Liver (tissue), 9 donors: ENCODE results near the gene RELT. TPM values are rescaled to one million over a fixed set of nuclear protein-coding genes. Genes with fewer than 3 reads are reported as not detected.

ENCODE experiments used
- DNase-seq: peaks from one replicate; pipeline ENCODE4 v3.0.0-alpha.2; 2017; ENCODE audit warnings: low spot score
- H3K27ac ChIP-seq, 2 donors: one replicate each; pipeline ENCODE4 v1.7.0; 2013; ENCODE audit warnings: inconsistent platforms in 2 of 2, low read length in 2 of 2, control low read depth in 1 of 2, low read depth in 1 of 2, mild to moderate bottlenecking in 1 of 2
- H3K27me3 ChIP-seq, 4 donors: one replicate each; pipeline versions ENCODE4 v1.6.1 to v1.7.0; 2013; ENCODE audit warnings: low read length in 3 of 4, inconsistent platforms in 1 of 4, mild to moderate bottlenecking in 1 of 4, moderate library complexity in 1 of 4; ENCODE audit not compliant: control insufficient read depth in 4 of 4, insufficient read depth in 4 of 4
- H3K36me3 ChIP-seq, 4 donors: one replicate each; pipeline versions ENCODE4 v1.6.1 to v1.7.0; 2013; ENCODE audit warnings: low read length in 3 of 4, mild to moderate bottlenecking in 3 of 4, low read depth in 1 of 4, moderate library complexity in 1 of 4; ENCODE audit not compliant: control insufficient read depth in 4 of 4, insufficient read depth in 3 of 4
- H3K4me1 ChIP-seq, 4 donors: one replicate each; pipeline versions ENCODE4 v1.6.1 to v1.7.0; 2013; ENCODE audit warnings: low read length in 3 of 4, mild to moderate bottlenecking in 3 of 4, moderate library complexity in 1 of 4; ENCODE audit not compliant: control insufficient read depth in 4 of 4, insufficient read depth in 4 of 4
- H3K4me3 ChIP-seq, 3 donors: one replicate each; pipeline versions ENCODE4 v1.6.1 to v1.7.0; 2013; ENCODE audit warnings: low read length in 3 of 3, control low read depth in 1 of 3, low read depth in 1 of 3, mild to moderate bottlenecking in 1 of 3
- H3K9ac ChIP-seq, 2 donors: one replicate each; pipeline ENCODE4 v1.7.0; 2013; ENCODE audit warnings: low read length in 2 of 2, mild to moderate bottlenecking in 2 of 2, moderate library complexity in 2 of 2, control low read depth in 1 of 2, low read depth in 1 of 2
- H3K9me3 ChIP-seq, 4 donors: one replicate each; pipeline versions ENCODE4 v1.6.1 to v1.7.0; 2013; ENCODE audit warnings: low read length in 3 of 4; ENCODE audit not compliant: control insufficient read depth in 4 of 4
- ATF3 ChIP-seq: IDR thresholded peaks from 2 replicates; pipeline ENCODE4 v1.6.1; 2016; ENCODE audit warnings: antibody characterized with exemption
- EGR1 ChIP-seq, 2 donors: IDR thresholded peaks; 2 replicates each; pipeline ENCODE4 v1.6.1; 2016 to 2018; ENCODE audit warnings: antibody characterized with exemption in 2 of 2, low read depth in 2 of 2
- FOXA1 ChIP-seq: IDR thresholded peaks from 2 replicates; pipeline ENCODE4 v1.6.1; 2016; ENCODE audit warnings: antibody characterized with exemption
- FOXA2 ChIP-seq: IDR thresholded peaks from 2 replicates; pipeline ENCODE4 v1.6.1; 2016; ENCODE audit warnings: antibody characterized with exemption
- GABPA ChIP-seq, 2 donors: IDR thresholded peaks in 1 of 2; conservative IDR thresholded peaks in 1 of 2; 2 replicates each; pipeline ENCODE4 v1.6.1; 2016; ENCODE audit warnings: antibody characterized with exemption in 2 of 2, mild to moderate bottlenecking in 1 of 2, moderate library complexity in 1 of 2
- HNF4A ChIP-seq, 2 donors: conservative IDR thresholded peaks; 2 replicates each; pipeline ENCODE4 v1.6.1; 2016; ENCODE audit warnings: antibody characterized with exemption in 2 of 2, mild to moderate bottlenecking in 2 of 2
- HNF4G ChIP-seq: IDR thresholded peaks from 2 replicates; pipeline ENCODE4 v1.6.1; 2016; ENCODE audit warnings: antibody characterized with exemption
- JUND ChIP-seq, 2 donors: IDR thresholded peaks; 2 replicates each; pipeline ENCODE4 v1.6.1; 2016; ENCODE audit warnings: antibody characterized with exemption in 2 of 2
- MAX ChIP-seq: IDR thresholded peaks from 2 replicates; pipeline ENCODE4 v1.6.1; 2016; ENCODE audit warnings: antibody characterized with exemption
- NR2F2 ChIP-seq: IDR thresholded peaks from 2 replicates; pipeline ENCODE4 v1.6.1; 2016; ENCODE audit warnings: antibody characterized with exemption
- RAD21 ChIP-seq, 2 donors: IDR thresholded peaks; 2 replicates each; pipeline ENCODE4 v1.6.1; 2016; ENCODE audit warnings: antibody characterized with exemption in 2 of 2, mild to moderate bottlenecking in 2 of 2
- REST ChIP-seq: IDR thresholded peaks from 2 replicates; pipeline ENCODE4 v1.6.1; 2016; ENCODE audit warnings: antibody characterized with exemption, mild to moderate bottlenecking
- RXRA ChIP-seq, 2 donors: IDR thresholded peaks; 2 replicates each; pipeline ENCODE4 v1.6.1; 2017 to 2018; ENCODE audit warnings: antibody characterized with exemption in 2 of 2, mild to moderate bottlenecking in 1 of 2
- SP1 ChIP-seq: IDR thresholded peaks from 2 replicates; pipeline ENCODE4 v1.6.1; 2018; ENCODE audit warnings: antibody characterized with exemption, mild to moderate bottlenecking
- YY1 ChIP-seq: IDR thresholded peaks from 2 replicates; pipeline ENCODE4 v1.6.1; 2016; ENCODE audit warnings: antibody characterized with exemption, mild to moderate bottlenecking
- WGBS: extraction: QIAGEN DNeasy Blood & Tissue Kit; methylation state at CpG from one replicate; pipeline ENCODE4 v1.1.7; 2013; 5-methylcytosine and 5-hydroxymethylcytosine counted together
- polyA plus RNA-seq, 2 donors: library from polyadenylated mRNA; stranded (reverse) in 1 of 2; unstranded in 1 of 2; fragments of 200-250 nt in 1 of 2; fragments of >200 nt in 1 of 2; fragmentation: Nextera tagmentation in 1 of 2; extraction: Ambion mirVana in 1 of 2; gene quantifications; one replicate each; pipeline versions ENCODE4 v1.2.1 to v1.2.3, GENCODE V29; 2013 to 2015
- total RNA-seq, 2 donors: library from RNA; depleted of rRNA; stranded (reverse); fragments of >200 nt; gene quantifications; one replicate each; pipeline ENCODE4 v1.2.3, GENCODE V29; 2014
- TF ChIP-seq, protein P1 (sequence below): IDR thresholded peaks from 2 replicates; pipeline ENCODE4 v1.6.1; 2016; ENCODE audit warnings: antibody characterized with exemption
- TF ChIP-seq, protein P2 (sequence below): fragments of 150-350 bp; IDR thresholded peaks from 2 replicates; pipeline ENCODE4 v1.5.1; 2017; ENCODE audit warnings: improper control_type of control experiment, low read depth, low read length; ENCODE audit not compliant: missing input control
- donor health status: healthy.
- donor health status: healthy.
- donor health status: healthy.
- donor health status: healthy.
- donor health status: healthy.

Gene RELT
- total and polyA plus RNA-seq, 4 donors = 0.21 to 8.0 (median 2.3) TPM

- H3K9me3 ChIP-seq = no peaks in the 10 kb centered on the region
- 95% methylated on average over 7 of the region's 7 CpGs for WGBS
- TF ChIP-seq EGR1 (IDR thresholded peaks at IDR 0.05; ENCODE audit: low read depth in 2 of 2) = no peak
- no peak for TF ChIP-seq HNF4A (conservative IDR thresholded peaks at IDR 0.05)
- TF ChIP-seq HNF4G = no peak
- TF ChIP-seq, protein P1, sequence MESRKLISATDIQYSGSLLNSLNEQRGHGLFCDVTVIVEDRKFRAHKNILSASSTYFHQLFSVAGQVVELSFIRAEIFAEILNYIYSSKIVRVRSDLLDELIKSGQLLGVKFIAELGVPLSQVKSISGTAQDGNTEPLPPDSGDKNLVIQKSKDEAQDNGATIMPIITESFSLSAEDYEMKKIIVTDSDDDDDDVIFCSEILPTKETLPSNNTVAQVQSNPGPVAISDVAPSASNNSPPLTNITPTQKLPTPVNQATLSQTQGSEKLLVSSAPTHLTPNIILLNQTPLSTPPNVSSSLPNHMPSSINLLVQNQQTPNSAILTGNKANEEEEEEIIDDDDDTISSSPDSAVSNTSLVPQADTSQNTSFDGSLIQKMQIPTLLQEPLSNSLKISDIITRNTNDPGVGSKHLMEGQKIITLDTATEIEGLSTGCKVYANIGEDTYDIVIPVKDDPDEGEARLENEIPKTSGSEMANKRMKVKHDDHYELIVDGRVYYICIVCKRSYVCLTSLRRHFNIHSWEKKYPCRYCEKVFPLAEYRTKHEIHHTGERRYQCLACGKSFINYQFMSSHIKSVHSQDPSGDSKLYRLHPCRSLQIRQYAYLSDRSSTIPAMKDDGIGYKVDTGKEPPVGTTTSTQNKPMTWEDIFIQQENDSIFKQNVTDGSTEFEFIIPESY = no peak
- TF ChIP-seq, protein P2, sequence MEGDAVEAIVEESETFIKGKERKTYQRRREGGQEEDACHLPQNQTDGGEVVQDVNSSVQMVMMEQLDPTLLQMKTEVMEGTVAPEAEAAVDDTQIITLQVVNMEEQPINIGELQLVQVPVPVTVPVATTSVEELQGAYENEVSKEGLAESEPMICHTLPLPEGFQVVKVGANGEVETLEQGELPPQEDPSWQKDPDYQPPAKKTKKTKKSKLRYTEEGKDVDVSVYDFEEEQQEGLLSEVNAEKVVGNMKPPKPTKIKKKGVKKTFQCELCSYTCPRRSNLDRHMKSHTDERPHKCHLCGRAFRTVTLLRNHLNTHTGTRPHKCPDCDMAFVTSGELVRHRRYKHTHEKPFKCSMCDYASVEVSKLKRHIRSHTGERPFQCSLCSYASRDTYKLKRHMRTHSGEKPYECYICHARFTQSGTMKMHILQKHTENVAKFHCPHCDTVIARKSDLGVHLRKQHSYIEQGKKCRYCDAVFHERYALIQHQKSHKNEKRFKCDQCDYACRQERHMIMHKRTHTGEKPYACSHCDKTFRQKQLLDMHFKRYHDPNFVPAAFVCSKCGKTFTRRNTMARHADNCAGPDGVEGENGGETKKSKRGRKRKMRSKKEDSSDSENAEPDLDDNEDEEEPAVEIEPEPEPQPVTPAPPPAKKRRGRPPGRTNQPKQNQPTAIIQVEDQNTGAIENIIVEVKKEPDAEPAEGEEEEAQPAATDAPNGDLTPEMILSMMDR = no peak
- TF ChIP-seq JUND (IDR thresholded peaks at IDR 0.05) = no peak
- no peak for TF ChIP-seq FOXA1
- TF ChIP-seq FOXA2 = no peak
- no peak for TF ChIP-seq REST
- TF ChIP-seq ATF3 = no peak
- H3K27ac ChIP-seq = no peak overlapping the region
- H3K4me1 ChIP-seq = peaks cover 0 to 21% (median 0%) of the 10 kb centered on the region in 4 donors
- H3K9ac ChIP-seq = no peak overlapping the region
- no peaks in the 10 kb centered on the region for H3K36me3 ChIP-seq
- no peak for DNase-seq
- H3K27me3 ChIP-seq = no peaks in the 10 kb centered on the region
- no peak overlapping the region for H3K4me3 ChIP-seq
Measured at GRCh38 chr11:73382183-73382582, 6.0 kb downstream of the RELT start.

DNA sequence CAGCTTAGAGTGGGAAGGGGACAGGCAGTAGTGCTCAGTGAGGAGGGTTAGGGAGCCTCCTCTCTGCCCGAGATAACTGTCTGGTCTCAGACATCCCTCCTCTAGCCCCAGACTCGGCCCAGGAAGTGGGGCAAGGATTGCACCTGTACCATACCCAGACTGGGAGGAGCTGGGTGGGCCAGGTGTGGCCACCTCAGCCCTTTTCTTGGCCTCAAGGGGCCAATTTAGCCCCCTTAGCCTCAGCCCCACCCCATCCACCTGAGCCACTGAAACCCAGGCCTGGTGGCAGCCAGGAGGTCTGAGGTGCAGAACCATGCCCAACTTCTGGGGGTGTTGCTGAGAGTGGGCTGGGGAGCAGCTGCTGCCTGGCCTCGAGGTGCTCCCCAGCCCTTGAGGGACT, 6.5 kb downstream of the RELT start:
- Histone ChIP-seq H3K9ac (no peak overlapping the region), H3K27ac (no peak overlapping the region), H3K36me3 (no peaks in the 10 kb centered on the region), H3K9me3 (no peaks in the 10 kb centered on the region), H3K4me3 (no peak overlapping the region), H3K4me1 (peaks cover 0 to 19% (median 0%) of the 10 kb centered on the region in 4 donors), H3K27me3 (no peaks in the 10 kb centered on the region)
- TF ChIP-seq, protein P2 = no peak
- no peak for TF ChIP-seq ATF3
- TF ChIP-seq NR2F2 = no peak
- TF ChIP-seq YY1 = no peak
- TF ChIP-seq GABPA (IDR thresholded peaks at IDR 0.05 in 1 of 2, conservative IDR thresholded peaks at IDR 0.05 in 1 of 2) = no peak
- TF ChIP-seq HNF4A (conservative IDR thresholded peaks at IDR 0.05) = no peak
- TF ChIP-seq FOXA2 = no peak
- TF ChIP-seq HNF4G = no peak
- TF ChIP-seq EGR1 (IDR thresholded peaks at IDR 0.05; ENCODE audit: low read depth in 2 of 2) = no peak
- TF ChIP-seq MAX = no peak
- TF ChIP-seq RXRA (IDR thresholded peaks at IDR 0.05) = no peak
- TF ChIP-seq FOXA1 = no peak
- no peak for TF ChIP-seq SP1
- TF ChIP-seq RAD21 (IDR thresholded peaks at IDR 0.05) = no peak
- no peak for TF ChIP-seq JUND (IDR thresholded peaks at IDR 0.05)
- WGBS = 83% methylated on average over 3 of the region's 3 CpGs
- no peak for DNase-seq
